Measurements from ENCODE around the gene KCTD6.

GRCh38 chr3:58484045-58484721 lies 7.7 kb upstream of the KCTD6 start:
- no peak for TF ChIP-seq CTCF (IDR thresholded peaks at IDR 0.05)
- TF ChIP-seq POLR2AphosphoS5 (IDR thresholded peaks at IDR 0.05) = no peak
- no peak for TF ChIP-seq EP300 (IDR thresholded peaks at IDR 0.05)
- TF ChIP-seq POLR2A (IDR thresholded peaks at IDR 0.05) = no peak
